Pons (tissue), 1 donor: Measurements from ENCODE around the gene PTPRD.
"Not testable (repeated sequence)": the region's sequence is repeated elsewhere in the genome, so short reads cannot be mapped to it uniquely, and the experiment has no call there.

Experiments
- DNase-seq: peaks from one replicate; pipeline ENCODE4 v3.0.0-alpha.2; 2016; ENCODE audit warnings: low spot score

The PTPRD gene

DNA sequence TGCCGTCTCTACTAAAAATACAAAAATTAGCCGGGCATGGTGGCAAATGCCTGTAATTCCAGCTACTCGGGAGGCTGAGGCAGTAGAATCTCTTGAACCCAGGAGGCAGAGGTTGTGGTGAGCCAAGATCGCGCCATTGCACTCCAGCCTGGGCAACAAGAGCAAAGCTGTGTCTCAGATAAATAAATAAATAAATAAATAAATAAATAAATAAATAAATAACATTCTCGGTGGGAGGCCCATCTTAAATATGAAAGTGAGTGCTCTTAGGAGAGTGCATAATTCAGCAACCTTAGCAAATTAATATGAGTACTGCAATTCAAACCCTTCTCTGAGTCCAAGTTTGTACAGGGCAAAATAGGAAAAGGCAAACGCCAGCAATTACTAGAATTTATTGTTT, 1302.1 kb downstream of the PTPRD start:
- not testable (repeated sequence) for DNase-seq

DNA sequence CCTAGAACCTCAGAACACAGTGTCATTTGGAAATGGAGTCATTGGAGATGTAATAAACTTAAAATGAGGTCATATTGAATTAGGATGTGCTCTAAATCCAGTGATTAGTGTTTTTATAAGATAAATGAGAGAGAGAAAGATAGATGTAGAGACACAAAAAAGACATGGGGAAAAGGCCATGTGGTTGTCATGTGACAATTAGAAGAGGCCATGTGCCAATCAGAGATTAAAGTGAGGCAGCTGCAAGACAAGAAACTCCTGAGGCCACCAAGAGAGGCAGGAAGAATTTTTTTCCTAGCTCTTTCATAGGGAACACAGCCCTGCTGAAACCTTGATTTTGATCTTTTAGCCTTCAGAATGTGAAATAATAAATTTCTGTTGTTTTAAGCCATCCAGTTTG, 1307.2 kb downstream of the PTPRD start:
- no peak for DNase-seq

DNA sequence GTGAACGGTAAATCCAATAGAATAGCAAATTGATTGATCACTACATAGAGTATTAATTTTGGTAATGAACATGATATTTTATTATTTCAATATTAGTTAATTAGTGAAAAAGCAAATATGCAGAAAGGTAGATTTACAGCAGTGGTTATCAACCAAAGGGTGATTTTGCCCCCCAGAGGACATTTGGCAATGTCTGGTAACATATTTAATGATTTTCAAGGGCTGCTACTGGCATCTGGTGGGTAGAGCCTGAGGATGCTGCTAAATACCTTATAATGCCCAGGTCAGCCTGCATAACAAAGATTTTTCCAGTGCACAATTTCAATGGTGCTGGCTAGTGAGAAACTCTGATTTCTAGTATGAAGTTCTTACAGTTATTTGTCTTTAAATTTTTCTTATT, 1313.7 kb downstream of the PTPRD start:
- DNase-seq, result peak; percentile 22

DNA sequence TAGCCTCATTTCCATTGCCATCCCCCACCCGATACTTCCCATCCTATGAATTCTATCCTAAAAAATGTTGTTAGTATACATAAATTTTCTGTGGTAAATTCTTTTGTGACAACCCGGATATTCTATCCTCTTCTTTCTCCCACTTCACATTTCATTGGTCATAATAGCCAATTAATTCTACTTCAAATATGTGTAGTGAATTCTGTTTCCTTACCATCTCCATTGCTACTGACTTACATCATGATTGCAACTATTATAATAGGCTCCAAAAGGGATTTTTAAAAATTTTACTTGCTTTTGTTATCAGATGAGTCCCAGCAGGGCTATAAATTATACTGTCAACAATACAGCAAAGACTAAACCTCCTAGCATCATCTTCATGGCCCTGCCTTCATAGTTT, 1326.8 kb downstream of the PTPRD start:
- no peak for DNase-seq

DNA sequence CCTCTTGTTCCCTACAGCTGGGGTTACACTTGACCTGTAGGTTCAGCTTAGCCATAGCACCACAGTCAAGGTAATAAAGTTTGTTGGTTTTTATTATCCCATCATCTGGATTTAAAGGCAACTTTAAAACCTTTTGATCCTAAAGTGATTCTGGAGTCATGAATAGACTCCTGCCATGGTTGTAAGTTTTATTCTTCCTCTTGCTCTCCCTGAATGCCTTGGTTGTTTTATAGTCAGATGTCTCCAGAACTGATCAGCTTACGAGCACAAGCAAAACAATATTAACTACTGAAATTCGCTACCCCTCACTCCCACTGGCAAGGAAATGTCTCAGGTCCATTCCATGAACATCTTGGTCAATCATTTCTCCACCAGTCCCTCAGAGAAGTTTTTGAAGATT, 1328.6 kb downstream of the PTPRD start:
- DNase-seq, result no peak

DNA sequence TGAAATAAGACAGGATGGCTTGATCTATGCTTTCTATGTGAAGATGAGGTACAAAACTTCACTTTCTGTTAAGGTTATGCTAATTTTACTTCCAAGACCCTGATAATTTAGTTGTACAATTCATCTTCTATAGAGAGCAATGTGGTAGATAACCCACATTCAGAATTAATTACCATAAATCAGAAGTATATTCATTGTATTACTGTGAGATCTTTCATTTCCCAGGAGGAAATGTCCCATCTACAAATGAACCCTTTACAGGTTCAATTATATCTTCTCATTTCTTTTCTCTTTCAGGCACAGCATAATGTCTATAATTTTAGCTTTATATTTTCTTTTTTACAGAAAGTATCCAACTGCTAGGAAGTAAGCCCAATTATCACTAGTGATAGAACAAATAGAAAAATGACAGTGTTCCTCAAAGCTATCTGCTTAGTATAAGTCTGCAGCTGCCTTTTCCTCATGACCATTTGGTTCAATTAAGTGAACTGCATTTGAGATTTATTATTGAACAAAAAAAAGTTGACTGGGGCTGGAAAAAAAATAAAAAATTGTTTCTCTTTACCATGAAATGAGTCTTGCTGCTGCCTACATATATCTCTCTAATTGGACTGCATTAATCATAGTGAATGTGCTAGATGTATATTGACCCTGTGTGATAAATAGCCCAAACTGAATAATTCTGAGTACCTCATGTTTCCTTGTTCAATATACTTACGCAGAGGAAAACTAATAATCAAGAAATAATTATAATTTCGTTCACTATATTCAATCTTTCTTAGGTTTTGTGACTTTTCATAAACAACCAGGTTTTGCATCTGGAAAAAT, 1329.4 kb downstream of the PTPRD start:
- DNase-seq, result no peak

DNA sequence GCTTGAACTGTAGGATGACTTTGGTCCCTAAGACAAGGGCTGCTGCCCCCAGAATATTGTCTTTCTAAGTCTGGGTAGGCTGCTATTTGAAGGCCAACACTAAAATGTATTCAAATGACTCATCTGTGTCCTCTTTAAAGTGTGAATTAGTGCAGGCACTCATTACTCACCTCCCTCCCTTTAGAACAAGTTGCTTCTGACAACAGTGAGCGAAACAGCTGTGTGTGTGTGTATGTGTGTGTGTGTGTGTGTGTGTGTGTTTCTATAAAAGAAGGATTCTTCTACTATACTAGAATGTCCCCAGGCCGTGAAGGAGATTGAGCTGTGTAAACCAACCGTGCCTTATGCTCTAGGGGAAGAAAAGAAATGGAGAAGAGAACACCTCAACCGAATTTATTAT, 1337.2 kb downstream of the PTPRD start:
- no peak for DNase-seq

DNA sequence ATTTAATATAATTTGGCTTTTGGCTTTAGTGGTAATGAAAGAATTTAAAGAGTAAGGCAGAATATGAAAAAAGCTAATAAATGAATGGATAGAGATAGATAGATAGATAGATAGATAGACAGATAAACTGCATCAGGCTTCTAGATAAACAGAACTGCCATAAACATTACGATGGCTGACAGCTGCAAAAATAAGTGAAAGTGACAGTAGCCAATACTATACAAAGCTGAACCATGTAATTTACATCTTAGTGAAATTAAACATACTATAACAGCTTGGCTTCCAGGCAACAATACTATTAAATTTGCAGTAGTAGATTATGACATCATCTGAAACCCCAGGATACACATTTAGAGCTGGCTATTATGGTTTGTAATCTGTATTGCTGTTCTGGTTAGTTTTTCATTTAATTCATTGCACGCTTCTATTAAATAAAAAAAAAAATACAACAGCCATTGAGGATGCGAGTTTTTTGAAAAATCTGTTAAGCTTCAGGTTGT, 1354.8 kb downstream of the PTPRD start:
- DNase-seq, result no peak

DNA sequence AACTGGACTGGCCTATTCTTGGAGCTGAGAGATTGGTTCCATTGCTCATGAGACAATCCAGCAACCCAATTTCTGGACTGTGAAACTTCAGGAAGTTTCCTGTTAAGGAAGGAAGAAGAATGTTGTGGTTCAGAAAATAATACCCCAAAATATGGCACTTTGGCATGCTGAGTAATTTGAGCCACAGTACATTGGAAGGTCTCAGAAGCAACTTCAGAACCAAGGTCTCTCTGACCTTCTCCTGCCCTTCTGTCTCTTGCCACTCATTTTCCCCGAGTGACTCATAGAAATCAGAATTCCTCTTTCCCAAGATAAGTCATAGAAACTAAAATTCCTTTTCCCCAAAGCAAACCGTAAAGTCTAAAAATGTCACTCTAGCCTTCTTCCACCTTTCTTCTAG, 1366.1 kb downstream of the PTPRD start:
- DNase-seq, result no peak

DNA sequence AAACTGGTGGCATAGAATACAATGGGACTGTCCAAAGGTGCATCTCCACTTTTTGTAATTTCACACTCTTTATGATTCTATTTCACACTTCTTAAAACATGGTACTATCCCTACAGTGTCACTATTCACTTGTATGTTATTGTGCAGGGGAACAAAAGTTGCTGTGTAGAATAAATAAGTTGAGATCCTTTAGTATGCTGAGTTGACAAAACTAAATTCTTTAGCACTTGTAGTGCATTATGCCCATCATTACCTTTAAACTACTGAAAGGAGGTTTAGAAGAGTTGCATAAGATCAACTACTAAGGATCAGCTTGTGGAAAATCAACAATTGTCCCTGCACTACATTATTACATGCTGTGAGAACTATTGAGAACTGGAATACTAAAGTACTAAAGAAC, 1380.9 kb downstream of the PTPRD start:
- no peak for DNase-seq

DNA sequence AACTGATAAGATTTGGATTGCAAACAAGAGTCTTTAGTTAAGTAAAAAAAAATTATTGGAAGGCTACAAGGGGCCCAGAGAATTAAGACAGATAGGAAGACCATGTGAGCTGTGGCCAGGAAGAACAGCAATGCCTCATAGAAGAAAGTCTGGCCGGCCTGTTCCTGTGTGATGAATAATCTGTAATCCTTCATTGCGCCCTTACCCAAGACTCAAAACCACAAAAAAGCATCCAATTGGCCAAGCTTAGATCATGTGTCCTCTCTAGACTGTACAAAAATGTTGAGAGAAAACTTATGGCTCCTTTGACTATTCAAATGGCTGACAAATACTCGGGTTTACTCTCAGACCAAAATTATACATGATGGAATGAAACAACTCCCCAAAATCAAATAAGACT, 1383.5 kb downstream of the PTPRD start:
- DNase-seq, result no peak

DNA sequence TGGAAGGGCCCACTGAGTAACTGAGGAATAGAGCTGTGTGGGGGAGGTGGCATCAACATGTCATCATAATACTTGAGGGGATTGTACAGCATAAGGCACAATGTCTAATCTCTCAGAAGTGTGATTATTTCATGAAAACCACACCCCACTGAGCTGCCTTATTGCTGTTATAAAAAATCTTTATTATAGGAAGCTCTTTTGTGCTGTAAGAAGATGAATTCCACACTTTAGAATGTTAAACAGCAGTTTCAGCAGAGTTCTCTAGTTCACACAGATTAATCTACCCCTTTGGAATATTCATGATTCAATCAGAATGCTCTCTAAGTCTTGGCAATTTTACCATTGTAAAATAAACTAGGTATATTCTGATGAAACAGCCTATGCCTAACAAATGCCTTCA, 1389.6 kb downstream of the PTPRD start:
- DNase-seq, result no peak

DNA sequence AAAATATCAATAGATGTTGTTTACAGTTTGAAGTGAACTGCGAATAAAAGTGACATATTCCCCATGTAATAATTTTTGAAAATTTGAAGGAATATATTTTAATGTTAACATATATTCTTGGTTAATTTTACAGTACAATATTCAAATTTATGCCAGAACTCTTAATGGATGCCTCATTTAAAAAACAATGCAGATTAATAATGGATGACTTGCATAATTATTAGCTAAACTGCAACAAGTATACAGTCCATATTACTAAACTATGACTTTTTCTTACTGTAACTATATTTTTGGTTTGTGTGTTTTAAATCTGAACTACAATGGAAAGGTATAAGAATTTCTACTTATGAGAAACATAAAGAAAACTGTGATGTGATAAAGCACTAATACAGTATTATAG, 1390.1 kb downstream of the PTPRD start:
- DNase-seq, result no peak

DNA sequence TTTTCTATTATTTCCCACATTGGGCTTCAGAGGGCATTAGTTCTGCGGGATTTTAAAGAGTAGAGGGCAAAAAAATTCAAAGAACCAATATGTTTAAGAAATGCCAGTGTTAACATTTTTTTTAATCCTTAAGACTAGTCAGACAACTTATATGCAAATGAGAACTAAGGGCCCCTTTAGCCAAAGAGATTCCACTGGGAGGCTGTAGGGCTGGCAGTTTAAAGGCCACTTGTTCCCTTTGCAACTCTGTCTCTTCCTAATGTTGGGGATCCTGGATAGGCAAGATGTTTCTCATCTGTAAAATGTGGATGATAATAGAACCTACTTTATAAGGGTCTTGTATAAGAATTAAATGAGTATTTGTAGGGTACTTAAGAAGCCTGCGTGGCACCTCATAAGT, 1395.9 kb downstream of the PTPRD start:
- DNase-seq, result no peak

DNA sequence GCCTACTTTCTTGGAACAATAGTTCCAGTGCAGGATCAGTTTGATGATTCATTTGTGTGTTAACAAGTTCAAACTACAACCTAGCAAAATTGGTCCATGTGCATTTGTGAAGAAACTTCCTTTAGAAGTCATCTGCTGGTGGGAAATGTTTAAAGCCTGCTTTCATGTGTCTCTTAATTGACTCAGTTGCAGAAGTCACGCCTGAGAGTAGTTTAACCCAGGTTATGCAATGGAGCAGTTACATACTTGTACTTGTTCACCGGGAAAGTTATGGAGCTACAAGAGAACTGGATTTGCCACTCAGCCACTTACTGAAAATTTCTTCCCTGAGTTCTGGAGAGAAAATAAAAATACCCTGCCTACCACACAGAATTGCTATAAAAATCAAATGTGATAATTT, 1397.8 kb downstream of the PTPRD start:
- no peak for DNase-seq

DNA sequence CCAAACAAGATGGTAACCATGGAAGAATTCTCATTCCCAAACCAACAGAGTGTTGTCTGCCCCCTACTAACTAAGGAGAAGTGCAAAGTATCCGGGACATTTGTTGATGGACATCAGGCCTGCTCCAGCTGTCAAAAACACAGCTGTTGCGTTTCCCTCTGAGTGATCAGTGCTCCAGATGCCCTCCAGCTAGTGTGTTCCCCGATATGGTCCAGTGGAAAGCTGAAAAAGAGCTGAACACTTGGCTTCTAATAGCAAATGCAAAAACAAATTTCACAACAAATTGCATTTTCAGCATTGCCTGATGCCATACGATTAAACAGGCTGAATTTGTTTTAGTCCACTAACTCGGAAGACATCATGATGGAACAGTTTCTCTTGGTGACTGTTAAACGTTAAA, 1398.7 kb downstream of the PTPRD start:
- DNase-seq, result no peak

DNA sequence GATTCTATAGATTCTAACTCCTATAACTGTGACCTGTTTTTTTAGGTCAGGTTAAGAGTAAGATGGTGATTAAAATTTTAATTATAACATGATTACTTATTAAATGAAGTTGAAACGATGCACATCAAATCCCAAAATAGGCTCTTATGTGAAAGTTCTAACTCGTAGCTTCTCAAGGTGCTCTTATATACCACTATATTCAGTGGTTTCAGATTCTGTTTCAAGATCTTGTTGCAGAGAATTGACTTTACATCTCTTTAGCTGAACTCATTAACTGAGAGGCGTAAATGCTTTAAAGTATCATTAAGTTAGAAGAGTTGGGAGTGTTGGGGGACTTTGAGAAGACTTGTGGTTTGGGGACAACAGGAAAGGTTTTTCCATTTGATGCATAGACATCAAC, 1399.8 kb downstream of the PTPRD start:
- DNase-seq, result no peak

DNA sequence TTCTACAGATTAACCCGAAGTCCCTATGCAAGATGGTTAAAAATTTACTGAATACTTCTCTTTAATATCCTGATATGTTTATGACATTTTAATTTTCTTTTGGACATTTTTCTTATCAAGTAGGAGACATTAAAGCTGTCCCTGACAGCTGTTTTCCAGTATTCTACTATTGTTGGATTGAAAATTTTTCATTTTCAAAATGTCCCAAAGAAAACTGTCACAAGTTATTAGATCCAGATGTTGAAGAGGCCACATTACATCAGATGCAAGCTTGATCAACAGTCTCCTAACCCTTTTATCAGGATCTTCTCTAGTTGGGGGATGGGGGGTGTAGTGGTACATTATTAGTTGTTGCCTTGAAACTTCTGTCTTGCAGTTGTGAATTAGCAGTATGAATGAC, 1410.5 kb downstream of the PTPRD start:
- no peak for DNase-seq

DNA sequence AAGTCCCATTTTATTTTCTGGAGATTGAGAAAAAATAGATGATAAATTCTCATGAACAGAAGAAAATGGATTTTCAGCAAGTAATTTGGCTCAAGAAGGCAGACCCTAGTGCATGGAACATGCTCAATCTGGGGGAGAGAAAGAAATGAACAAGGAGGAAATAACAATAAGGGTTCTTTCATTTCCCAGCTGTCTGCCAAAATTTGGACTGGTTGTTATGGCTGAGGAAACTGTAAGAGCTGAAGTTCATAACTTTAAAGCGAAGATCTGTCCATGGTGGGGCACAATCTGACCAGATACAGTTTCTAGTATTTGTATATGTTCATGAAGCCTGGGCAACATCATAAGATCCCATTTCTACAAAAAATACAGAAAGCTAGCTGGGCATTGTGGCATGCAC, 1426.7 kb downstream of the PTPRD start:
- DNase-seq, result no peak

DNA sequence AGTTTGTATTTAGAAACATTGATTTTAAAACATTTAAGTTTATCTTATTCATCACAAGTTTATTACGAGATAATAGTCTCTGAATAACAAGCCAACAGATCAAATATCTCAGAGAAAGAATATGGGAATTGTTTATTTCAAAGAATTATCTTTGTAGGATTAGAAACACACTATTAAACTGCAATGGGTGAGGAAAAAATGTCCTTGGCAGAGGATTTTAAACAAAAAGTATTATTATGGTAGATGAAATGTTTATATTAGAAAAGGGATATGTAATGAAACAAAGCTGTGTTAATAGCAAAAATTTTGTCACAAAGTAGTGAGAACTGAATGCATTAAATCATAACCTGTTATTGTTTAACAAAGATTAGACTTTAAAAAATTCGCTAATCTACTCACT, 1430.4 kb downstream of the PTPRD start:
- DNase-seq, result no peak

DNA sequence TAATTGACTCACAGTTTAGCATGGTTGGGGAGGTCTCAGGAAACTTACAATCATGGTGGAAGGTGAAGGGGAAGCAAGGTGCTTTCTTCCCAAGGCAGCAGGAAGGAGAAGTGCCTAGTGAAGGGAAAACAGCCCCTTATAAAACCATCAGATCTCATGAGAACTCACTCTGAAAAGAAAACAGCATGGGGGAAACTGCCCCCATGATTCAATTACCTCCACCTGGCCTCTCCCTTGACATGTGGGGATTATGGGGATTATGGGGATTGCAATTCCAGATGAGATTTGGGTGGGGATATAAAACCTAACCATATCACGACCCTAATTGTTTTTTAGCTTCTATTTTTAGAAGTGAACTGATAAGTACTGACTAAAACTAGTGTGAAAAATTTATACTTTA, 1435.7 kb downstream of the PTPRD start:
- DNase-seq, result no peak

DNA sequence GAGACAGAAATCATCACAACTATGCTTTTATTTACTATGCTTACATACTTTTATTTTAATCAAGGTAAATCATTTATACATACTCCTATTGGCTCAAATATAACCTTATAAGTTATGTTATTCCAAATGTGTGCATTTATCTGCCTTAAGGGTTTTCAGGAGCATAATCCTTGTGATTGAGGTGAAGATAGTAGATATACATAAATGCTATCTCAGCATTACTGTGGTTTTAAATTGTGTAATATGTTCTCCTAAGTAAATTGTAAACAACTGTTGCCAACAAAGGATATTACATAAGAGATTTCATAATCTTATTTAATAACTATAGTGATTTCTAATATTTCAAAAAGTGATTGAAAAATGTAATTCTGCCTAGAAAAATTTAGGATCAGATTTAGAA, 1438.4 kb downstream of the PTPRD start:
- DNase-seq, result no peak

DNA sequence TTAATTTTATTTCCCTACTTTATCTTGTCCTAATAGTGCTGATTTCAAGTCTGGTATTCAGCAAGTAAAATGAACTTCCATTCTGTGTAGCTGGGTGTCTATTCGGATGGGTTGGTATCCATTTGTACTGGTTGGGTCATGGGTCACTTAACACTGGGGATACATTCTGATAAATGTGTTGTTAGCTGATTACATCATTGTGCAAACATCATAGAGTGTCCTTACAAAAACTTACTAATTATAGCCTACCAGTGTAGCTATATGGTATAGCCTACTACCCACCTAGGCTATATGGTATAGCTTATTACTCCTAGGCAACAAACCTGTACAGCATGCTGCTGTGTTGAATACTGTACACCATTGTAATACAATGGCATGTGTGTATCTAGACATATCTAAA, 1439.5 kb downstream of the PTPRD start:
- DNase-seq, result no peak

DNA sequence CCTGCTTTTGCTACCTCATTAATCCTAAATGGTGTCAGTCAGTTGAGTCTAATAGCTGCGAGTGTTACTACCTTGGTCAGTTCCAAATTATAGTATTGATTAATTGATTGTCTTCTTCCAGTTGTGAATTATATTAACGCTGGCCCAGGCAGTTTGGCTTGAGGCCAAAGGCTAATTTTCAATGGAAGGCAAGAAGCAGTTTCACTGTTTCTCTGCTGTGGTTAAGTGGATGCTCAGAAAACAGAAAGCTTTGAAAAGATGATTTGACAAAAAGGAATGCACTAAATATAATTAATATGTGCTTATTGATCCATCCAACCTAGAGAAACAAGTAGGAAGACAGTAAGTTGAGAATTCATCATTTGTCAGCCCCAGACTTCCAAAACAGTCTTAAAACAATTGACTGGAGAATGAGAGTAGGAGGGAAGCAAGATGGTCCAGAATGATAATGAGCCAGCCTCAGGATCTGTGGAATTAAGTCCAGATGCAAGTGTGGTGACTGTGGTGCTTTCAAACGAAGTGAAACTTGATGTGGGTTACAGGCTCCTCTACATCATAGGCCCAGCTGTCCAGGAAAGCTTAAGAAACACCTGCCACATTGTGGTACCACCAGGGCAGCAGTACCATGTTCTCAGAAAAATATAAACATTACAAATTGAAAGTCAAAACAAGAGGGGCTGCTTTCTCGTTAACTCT, 1442.2 kb downstream of the PTPRD start:
- DNase-seq, result peak; percentile 48
